HG03097 (cell line): ENCODE results near the gene DOCK2.
"Not testable (repeated sequence)": the region's sequence is repeated elsewhere in the genome, so short reads cannot be mapped to it uniquely, and the experiment has no call there.

Source experiments
- ATAC-seq: cut with Tn5 transposase; IDR thresholded peaks from one replicate; pipeline ENCODE4 v1.9.1; 2021; ENCODE audit not compliant: unreplicated experiment, low FRiP score

Gene DOCK2

GRCh38 chr5:170069512-170069911, 432.4 kb downstream of the DOCK2 start:
- ATAC-seq: no peak

DNA sequence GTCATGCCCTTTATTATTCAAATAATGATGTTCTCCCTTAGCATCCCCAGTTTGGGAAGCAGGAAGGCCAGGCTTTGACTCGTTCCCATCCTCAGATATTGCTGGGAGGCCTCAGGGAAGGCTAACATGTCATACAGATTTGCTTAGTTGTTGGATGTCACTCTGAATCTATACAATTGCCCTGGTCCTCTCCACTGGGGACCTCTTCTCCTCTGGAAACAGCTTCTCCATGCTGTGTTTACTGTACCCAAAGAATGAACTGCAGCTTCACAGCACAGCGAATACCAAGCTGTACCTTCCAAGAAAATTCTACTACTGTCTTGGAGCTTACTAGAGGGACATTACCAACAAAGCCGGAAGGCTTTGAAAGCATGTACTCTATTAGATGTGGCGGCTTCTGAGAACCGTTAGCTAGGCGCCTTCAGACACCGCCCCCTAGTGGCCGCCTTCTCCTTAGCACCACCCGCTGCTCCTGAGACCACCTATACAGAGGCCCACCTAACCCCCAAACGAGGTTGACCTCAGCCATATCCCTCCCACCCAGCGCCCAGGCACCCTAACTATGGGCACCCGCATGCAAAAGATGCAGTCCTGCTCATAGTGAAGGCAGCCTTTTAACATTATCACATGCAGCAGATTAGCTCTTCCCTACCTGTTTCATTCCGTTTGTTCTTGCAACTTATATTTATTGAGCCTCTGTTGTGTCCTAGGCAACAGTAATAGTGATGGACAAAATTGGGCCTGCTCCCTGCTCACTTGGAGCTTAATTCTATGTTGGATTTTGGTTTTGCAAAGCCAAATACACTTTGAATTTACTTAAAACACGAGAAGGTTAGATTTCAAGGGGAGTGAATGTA, 433.7 kb downstream of the DOCK2 start:
- no peak for ATAC-seq

DNA sequence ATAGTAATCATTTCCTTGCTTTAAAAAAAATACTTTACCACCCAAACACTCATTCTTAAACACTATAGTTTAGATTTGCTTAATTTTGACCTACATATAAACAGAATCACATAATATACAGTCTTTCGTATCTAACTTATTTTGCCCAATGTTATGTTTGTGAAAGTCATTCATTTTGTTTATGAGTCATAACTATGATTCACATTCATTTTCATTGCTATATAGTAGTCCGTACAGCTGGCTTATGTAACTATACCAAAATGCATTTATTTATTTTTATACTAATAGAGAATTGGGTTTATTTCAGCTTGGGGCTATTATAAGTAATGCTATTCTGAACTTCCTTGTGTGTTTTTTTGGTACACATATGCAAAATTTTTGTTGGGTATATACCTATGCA, 434.7 kb downstream of the DOCK2 start:
- no peak for ATAC-seq

DNA sequence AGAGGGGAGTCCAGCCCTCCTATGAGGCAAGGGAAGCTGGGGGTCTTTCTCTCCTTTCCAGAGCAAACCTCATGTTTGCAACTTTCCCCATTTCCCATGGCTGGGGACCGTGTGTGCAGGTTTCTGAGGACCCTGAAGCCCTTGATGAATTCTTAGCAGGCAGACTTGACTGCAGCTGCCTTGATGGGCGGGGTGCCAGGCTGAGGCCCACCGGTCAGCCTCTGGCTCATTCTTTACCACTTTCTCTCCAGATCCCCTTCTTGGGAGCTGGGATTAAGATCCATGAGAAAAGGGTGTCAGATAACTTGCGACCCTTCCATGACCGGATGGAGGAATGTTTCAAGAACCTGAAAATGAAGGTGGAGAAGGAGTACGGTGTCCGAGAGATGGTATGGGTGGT, 438.6 kb downstream of the DOCK2 start:
- no peak for ATAC-seq

GRCh38 chr5:170076211-170076610, 439.1 kb downstream of the DOCK2 start:
- no peak for ATAC-seq

DNA sequence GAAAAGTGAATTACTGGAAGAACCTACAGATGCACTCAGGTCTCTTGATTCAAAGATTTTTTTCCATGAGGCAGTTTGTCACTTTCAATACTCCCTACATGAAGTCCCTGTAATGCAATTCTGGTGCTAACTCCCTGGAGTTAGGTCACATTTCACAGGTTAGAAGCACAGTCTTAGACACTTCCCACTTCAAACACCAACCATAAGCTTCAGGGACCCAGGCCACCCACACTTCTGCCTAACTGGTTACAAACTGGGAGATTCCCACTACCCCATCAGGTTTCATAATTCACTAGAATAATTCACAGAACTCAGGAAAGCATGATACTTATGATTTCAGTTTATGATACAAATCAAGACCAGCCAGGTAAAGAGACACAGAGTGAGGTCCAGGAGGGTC, 439.7 kb downstream of the DOCK2 start:
- no peak for ATAC-seq

- no peak for ATAC-seq
Measured at GRCh38 chr5:170077526-170077925, 440.5 kb downstream of the DOCK2 start.

- no peak for ATAC-seq
Measured at GRCh38 chr5:170078458-170078857, 441.4 kb downstream of the DOCK2 start.

GRCh38 chr5:170078931-170079330, 441.9 kb downstream of the DOCK2 start:
- no peak for ATAC-seq

- no peak for ATAC-seq
Measured at GRCh38 chr5:170080217-170080616, 443.1 kb downstream of the DOCK2 start.

- ATAC-seq: no peak
Measured at GRCh38 chr5:170080786-170081445, 443.8 kb downstream of the DOCK2 start.

DNA sequence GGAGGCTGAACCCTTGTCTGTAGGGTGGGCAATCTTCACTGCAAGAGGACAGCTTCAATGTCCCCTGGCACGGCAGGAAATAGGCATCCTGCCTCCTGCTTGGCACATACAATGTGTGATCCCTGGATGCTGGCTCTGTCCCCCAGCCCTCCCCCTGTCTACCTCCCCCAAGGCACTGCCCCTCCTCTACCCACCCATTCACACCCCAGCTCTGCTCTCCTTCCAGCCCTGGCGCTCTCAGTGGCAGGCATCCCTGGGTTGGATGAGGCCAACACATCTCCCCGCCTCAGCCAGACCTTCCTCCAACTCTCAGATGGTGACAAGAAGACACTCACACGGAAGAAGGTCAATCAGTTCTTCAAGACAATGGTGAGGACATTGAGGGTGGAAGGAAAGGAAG, 444.5 kb downstream of the DOCK2 start:
- ATAC-seq: no peak

- ATAC-seq: no peak
Measured at GRCh38 chr5:170082701-170083100, 445.6 kb downstream of the DOCK2 start.

- no peak for ATAC-seq
Measured at GRCh38 chr5:170087168-170087817, 450.2 kb downstream of the DOCK2 start.

GRCh38 chr5:170092455-170093101, 455.5 kb downstream of the DOCK2 start:
- ATAC-seq: no peak

DNA sequence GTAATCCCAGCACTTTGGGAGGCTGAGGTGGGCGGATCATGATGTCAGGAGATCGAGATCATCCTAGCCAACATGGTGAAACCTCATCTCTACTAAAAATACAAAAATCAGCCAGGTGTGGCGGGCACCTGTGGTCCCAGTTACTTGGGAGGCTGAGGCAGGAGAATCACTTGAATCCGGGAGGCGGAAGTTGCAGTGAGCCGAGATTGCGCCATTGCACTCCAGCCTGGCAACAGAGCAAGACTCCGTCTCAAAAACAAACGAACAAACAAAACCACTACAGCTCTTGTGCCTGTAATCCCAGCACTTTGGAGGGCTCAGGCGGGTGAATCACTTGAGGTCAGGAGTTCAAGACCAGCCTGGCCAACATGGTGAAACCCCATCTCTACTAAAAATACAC, 457.3 kb downstream of the DOCK2 start:
- ATAC-seq: not testable (repeated sequence)

DNA sequence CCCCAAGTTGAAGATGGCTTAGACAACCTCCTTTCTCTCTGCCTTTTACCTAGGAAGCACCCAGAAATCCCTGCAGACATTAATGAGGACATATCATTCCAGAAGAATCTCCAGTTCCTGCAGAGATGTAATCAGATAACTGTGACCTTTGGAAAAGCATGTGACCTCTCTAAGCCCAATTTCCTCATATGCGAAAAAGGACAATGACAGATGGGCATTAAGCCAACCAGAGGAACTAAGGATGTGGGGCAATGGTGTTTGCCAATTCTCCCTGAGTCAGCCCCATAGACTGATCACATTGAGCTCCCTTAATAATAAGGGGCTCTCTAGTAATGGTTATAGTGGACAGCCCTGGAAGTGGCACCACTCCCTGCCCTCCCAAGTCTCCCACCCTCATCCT, 458.6 kb downstream of the DOCK2 start:
- no peak for ATAC-seq

- ATAC-seq: no peak
Measured at GRCh38 chr5:170097934-170098333, 460.9 kb downstream of the DOCK2 start.

DNA sequence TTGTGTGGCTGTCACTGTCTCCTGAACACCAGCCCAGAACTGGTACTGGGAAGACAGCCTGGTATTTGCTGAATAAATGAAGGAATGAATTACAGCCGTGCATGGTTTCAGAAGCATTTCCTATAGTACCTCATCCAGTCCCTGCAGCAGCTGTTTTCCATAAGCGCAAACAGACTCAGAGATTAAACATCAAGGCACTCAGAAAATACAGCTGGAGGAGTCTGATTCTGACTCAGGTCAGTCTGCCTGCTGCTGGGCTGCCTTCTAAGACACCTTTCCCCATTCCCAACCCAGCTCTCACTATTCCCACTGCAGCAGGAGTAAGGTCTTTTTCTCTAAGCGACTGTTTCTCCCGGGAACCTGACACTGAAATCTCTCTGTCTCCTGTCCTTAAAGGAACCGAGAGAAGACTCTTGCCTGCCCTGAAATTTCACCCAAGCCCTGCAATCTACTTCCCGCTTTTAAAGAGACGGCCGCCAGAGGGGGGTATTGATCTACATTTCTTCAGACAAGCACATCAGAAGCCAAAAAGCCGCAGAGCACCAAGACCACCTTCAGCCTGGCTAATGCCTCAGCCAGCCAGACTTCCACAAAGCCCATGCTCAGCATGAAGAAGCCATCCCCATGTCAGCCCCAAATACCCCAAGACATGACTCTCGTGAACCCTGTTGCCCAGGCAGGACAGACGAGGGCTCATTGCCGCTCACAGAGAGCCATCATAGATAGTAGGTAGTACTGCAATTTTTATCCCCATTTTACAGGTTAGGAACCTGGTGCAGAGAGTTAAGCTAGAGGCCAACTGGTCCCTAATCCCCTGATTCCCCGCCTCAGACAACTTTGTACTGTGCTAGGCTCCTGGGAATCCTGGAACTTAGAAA, 463.2 kb downstream of the DOCK2 start:
- no peak for ATAC-seq

DNA sequence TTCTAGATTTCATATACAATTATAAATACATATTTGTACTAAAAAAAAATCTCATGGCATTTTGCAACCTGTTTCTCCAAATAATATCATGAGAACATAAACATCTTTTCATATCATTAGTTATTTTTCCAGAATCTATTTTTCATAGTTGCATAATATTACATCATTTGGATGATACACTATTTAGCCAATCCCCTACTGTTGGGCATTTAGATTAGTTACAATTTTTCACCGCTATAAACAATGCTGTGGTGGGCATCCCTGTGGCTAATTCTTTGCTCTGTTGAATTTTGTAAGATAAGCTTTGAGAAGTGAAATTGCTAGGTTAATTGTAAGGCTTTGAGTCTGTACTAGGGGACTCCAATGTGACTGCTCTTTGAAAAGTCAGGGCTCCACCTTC, 466.4 kb downstream of the DOCK2 start:
- ATAC-seq: no peak
